HepG2 (cell line): ENCODE results near the gene FCN1. TPM values are rescaled to one million over a fixed set of nuclear protein-coding genes. Genes with fewer than 3 reads are reported as not detected.

Source experiments
- ATAC-seq: fragments of 200-7000 bp; cut with Tn5 transposase; 3 replicates; pipeline ENCODE4 v1.9.1; 2020; ENCODE audit warnings: mild to moderate bottlenecking, moderate library complexity
- BruUV-seq: library from RNA; stranded (reverse); fragments of 400-500 nt; replicated peaks from 2 replicates; lab custom pipeline; 2021; lab: Mats Ljungman, UMichigan
- CTCF ChIA-PET: fragments of 300-600 bp; formaldehyde crosslinking; extraction: SDS; loops from one replicate; lab custom pipeline; 2021; ENCODE audit warnings: low total read pairs, inconsistent platforms, low intra/inter-chr PET ratio; lab: Yijun Ruan, JAX
- POLR2A ChIA-PET: fragments of 350-600 bp; sonication (Branson Sonifier 250); formaldehyde crosslinking; loops from one replicate; lab custom pipeline; 2020; ENCODE audit warnings: antibody characterized with exemption, inconsistent platforms; lab: Yijun Ruan, JAX
- DNase-seq: peaks from one replicate; pipeline ENCODE4 v3.0.0-alpha.2; 2015; ENCODE audit warnings: low spot score
- FAIRE-seq: peaks from 3 replicates; lab custom pipeline; 2011; peaks lifted over from hg19 to GRCh38; lab: Jason Lieb, UNC
- H2AFZ ChIP-seq: one replicate; pipeline ENCODE4 v1.6.1; 2011; ENCODE audit warnings: low read length, inconsistent platforms
- H3K27ac ChIP-seq: fragments of 300-600 bp; 3 replicates; pipeline ENCODE4 v1.8.0; 2011; ENCODE audit warnings: mixed run types, mild to moderate bottlenecking, mixed read lengths, low read length, inconsistent platforms; ENCODE audit not compliant: insufficient read depth; ENCODE audit errors: extremely low read length
- H3K27me3 ChIP-seq, 2 experiments: fragments of 200-600 bp in 1 of 2; 2 replicates in 1 of 2; 3 replicates in 1 of 2; pipeline versions ENCODE4 v1.6.0 to v1.8.0; 2011; ENCODE audit warnings: low read length in 2 of 2, mild to moderate bottlenecking in 2 of 2, moderate library complexity in 2 of 2, inconsistent platforms in 1 of 2; ENCODE audit not compliant: insufficient read depth in 2 of 2, control insufficient read depth in 1 of 2
- H3K36me3 ChIP-seq, 2 experiments: fragments of 200-600 bp in 1 of 2; replicated peaks in 1 of 2; 2 replicates in 1 of 2; 3 replicates in 1 of 2; pipeline versions ENCODE4 v1.5.1 to v1.8.0; 2011; ENCODE audit warnings: low read length in 2 of 2, inconsistent platforms in 1 of 2; ENCODE audit not compliant: insufficient read depth in 2 of 2, control insufficient read depth in 1 of 2
- H3K4me1 ChIP-seq: 2 replicates; pipeline ENCODE4 v1.5.1; 2012; ENCODE audit warnings: low read length, inconsistent platforms; ENCODE audit not compliant: insufficient read depth
- H3K4me2 ChIP-seq: 2 replicates; pipeline ENCODE4 v1.6.0; 2011; ENCODE audit warnings: low read depth, low read length, inconsistent platforms
- H3K4me3 ChIP-seq, 3 experiments: fragments of 200-600 bp in 1 of 3; sonication (generic), shearing (Covaris generic) in 1 of 3; replicated peaks in 1 of 3; 2 replicates each; pipeline ENCODE4 v1.5.1; 2011 to 2016; ENCODE audit warnings: low read length in 3 of 3, inconsistent platforms in 2 of 3, low read depth in 2 of 3, mild to moderate bottlenecking in 2 of 3, control low read depth in 1 of 3, mixed read lengths in 1 of 3; ENCODE audit not compliant: insufficient read depth in 1 of 3
- H3K79me2 ChIP-seq: one replicate; pipeline ENCODE4 v1.6.1; 2011; ENCODE audit warnings: low read length, inconsistent platforms; ENCODE audit not compliant: insufficient read depth
- H3K9ac ChIP-seq: 2 replicates; pipeline ENCODE4 v1.6.0; 2011; ENCODE audit warnings: mild to moderate bottlenecking, low read depth, low read length, inconsistent platforms; ENCODE audit not compliant: insufficient read depth
- H3K9me3 ChIP-seq: 2 replicates; pipeline ENCODE4 v1.5.1; 2012; ENCODE audit warnings: mild to moderate bottlenecking, low read length
- H4K20me1 ChIP-seq: 2 replicates; pipeline ENCODE4 v1.6.0; 2011; ENCODE audit warnings: inconsistent platforms, mild to moderate bottlenecking, low read length, moderate library complexity; ENCODE audit not compliant: insufficient read depth
- AHDC1 ChIP-seq: sonication (generic); formaldehyde crosslinking; IDR thresholded peaks from 2 replicates; pipeline ENCODE4 v1.5.1; 2020; ENCODE audit warnings: mild to moderate bottlenecking, missing genetic modification reagents, borderline replicate concordance
- ARNT ChIP-seq: fragments of 450-650 bp; IDR thresholded peaks from 2 replicates; pipeline ENCODE4 v1.6.1; 2017
- HBP1 ChIP-seq: IDR thresholded peaks from 2 replicates; pipeline ENCODE4 v1.6.1; 2016; ENCODE audit warnings: low read depth, control low read depth
- HMG20B ChIP-seq: conservative IDR thresholded peaks from 2 replicates; pipeline ENCODE4 v1.6.1; 2016; ENCODE audit warnings: missing genetic modification reagents, missing compliant biosample characterization
- KLF12 ChIP-seq: sonication (generic); formaldehyde crosslinking; IDR thresholded peaks from 2 replicates; pipeline ENCODE4 v1.4.0; 2020; ENCODE audit warnings: missing genetic modification reagents, borderline replicate concordance
- MIXL1 ChIP-seq: IDR thresholded peaks from 2 replicates; pipeline ENCODE4 v1.6.1; 2016
- RXRA ChIP-seq: sonication (generic); formaldehyde crosslinking; IDR thresholded peaks from 2 replicates; pipeline ENCODE4 v1.5.1; 2020; ENCODE audit warnings: missing genetic modification reagents
- THAP9 ChIP-seq: sonication (generic); formaldehyde crosslinking; IDR thresholded peaks from 2 replicates; pipeline ENCODE4; 2020; ENCODE audit warnings: missing genetic modification reagents, mild to moderate bottlenecking, borderline replicate concordance
- XRCC5 ChIP-seq: fragments of 200-400 bp; formaldehyde crosslinking; optimal IDR thresholded peaks from 2 replicates; pipeline ENCODE3; 2017; ENCODE audit warnings: mild to moderate bottlenecking, low read length
- ZNF263 ChIP-seq: sonication (generic); formaldehyde crosslinking; IDR thresholded peaks from 2 replicates; pipeline ENCODE4 v1.4.0; 2020; ENCODE audit warnings: missing genetic modification reagents
- ZNF777 ChIP-seq: sonication (generic); formaldehyde crosslinking; IDR thresholded peaks from 2 replicates; pipeline ENCODE4 v1.4.0; 2020; ENCODE audit warnings: missing genetic modification reagents
- WGBS: methylation state at CpG from one replicate; pipeline ENCODE4 v1.1.6; 2017; ENCODE audit warnings: low lambda C conversion rate; 5-methylcytosine and 5-hydroxymethylcytosine counted together
- in situ Hi-C: cut with HindIII; loops from 2 replicates; pipeline ENCODE4 v1.10.0; 2017; ENCODE audit warnings: low pct_unique_long_range_greater_than_20kb; ENCODE audit not compliant: extremely low pct_ligation_motif_present
- intact Hi-C: fragments of 100-400 bp; cut with micrococcal nuclease; formaldehyde crosslinking; loops from one replicate; pipeline ENCODE4 v1.10.0; 2022; ENCODE audit not compliant: unreplicated experiment
- polyA plus RNA-seq, 8 experiments: library from polyadenylated mRNA; depleted of rRNA in 3 of 8; stranded (reverse) in 7 of 8; unstranded in 1 of 8; fragments of >200 nt; fragmentation: Illumina TruSeq in 4 of 8; extraction: Trizol in 4 of 8; gene quantifications; 2 replicates each; pipeline versions ENCODE4 v1.2.1 to v1.2.3, GENCODE V29; 2011 to 2016; ENCODE audit warnings: low read depth in 4 of 8, missing spikeins in 1 of 8, mixed read lengths in 1 of 8; ENCODE audit not compliant: insufficient read depth in 1 of 8
- total RNA-seq, 5 experiments: library from RNA; depleted of rRNA; stranded (reverse); fragments of >200 nt; fragmentation: Illumina TruSeq; extraction: Trizol; gene quantifications; 2 replicates each; pipeline ENCODE4 v1.2.3, GENCODE V29; 2016; ENCODE audit warnings: low read depth in 1 of 5

FCN1 gene
- total and polyA plus RNA-seq, 2 of the 13 experiments (the other 11 are each of a cell fraction or from before 2014, with no cell fraction given) = not detected

GRCh38 chr9:134880484-134881312 is 37.0 kb downstream of the FCN1 start, which contains the start of gene FCN2 (continued):
- TF ChIP-seq AHDC1 (CRISPR knock-in tag) (no peak), MIXL1 (CRISPR knock-in tag) (no peak)

GRCh38 chr9:134879664-134880483 is 37.8 kb downstream of the FCN1 start:
- Histone ChIP-seq H3K9ac (no peak overlapping the region), H3K4me2 (no peak overlapping the region), H3K9me3 (no peaks in the 10 kb centered on the region), H3K27ac (no peak overlapping the region), H3K27me3 (peaks cover 6 to 33% of the 10 kb centered on the region in 2 experiments), H3K79me2 (no peaks in the 10 kb centered on the region), H3K4me1 (no peaks in the 10 kb centered on the region), H4K20me1 (no peaks in the 10 kb centered on the region), H3K36me3 (no peaks in the 10 kb centered on the region), H2AFZ (no peak overlapping the region), H3K4me3 (no peak overlapping the region)
- in situ Hi-C loops (no loop called here), intact Hi-C loops (no loop called here)
- FAIRE-seq (no peak), ATAC-seq (no peak), DNase-seq (no peak)
- no TSS peak for BruUV-seq
- ChIA-PET CTCF (no interaction called here), POLR2A (no interaction called here)
- 17% methylated on average over 10 of the region's 13 CpGs for WGBS
- no peak for TF ChIP-seq HMG20B (CRISPR knock-in tag)
- TF ChIP-seq KLF12 = no peak
- no peak for TF ChIP-seq RXRA (CRISPR knock-in tag)
- TF ChIP-seq ARNT = no peak
- no peak for TF ChIP-seq HBP1 (CRISPR knock-in tag)
- no peak for TF ChIP-seq ZNF777 (CRISPR knock-in tag)
- TF ChIP-seq ZNF263 (CRISPR knock-in tag) = no peak
- no peak for TF ChIP-seq THAP9 (CRISPR knock-in tag)
- TF ChIP-seq XRCC5 = no peak
